Fibroblast of skin of abdomen (primary cell): Measurements from ENCODE around the gene SKA1.
"Not testable (repeated sequence)": the region's sequence is repeated elsewhere in the genome, so short reads cannot be mapped to it uniquely, and the experiment has no call there.

Experiments
- DNase-seq: peaks from one replicate; pipeline ENCODE4 v3.0.0-alpha.2; 2013

The SKA1 gene

GRCh38 chr18:50396005-50396660 lies 21.3 kb downstream of the SKA1 start:
- no peak for DNase-seq

GRCh38 chr18:50397023-50397422 lies 22.2 kb downstream of the SKA1 start:
- no peak for DNase-seq

- no peak for DNase-seq
These were observed 23.3 kb downstream of the SKA1 start for GRCh38 chr18:50398099-50398498.

GRCh38 chr18:50398947-50399346 lies 24.1 kb downstream of the SKA1 start:
- DNase-seq, result no peak

GRCh38 chr18:50399582-50399981 lies 24.7 kb downstream of the SKA1 start:
- DNase-seq, result peak; percentile 4

GRCh38 chr18:50400438-50400837 lies 25.6 kb downstream of the SKA1 start:
- DNase-seq, result not testable (repeated sequence)

- no peak for DNase-seq
These were observed 26.4 kb downstream of the SKA1 start for GRCh38 chr18:50401295-50401694.

- peak; percentile 10 for DNase-seq
These were observed 27.0 kb downstream of the SKA1 start for GRCh38 chr18:50401888-50402287.

GRCh38 chr18:50404752-50405581 lies 30.1 kb downstream of the SKA1 start:
- DNase-seq, result not testable (repeated sequence)

- DNase-seq, result no peak
These were observed 30.9 kb downstream of the SKA1 start for GRCh38 chr18:50405582-50406271.

GRCh38 chr18:50409236-50409635 lies 34.4 kb downstream of the SKA1 start:
- DNase-seq, result no peak

GRCh38 chr18:50410008-50410407 lies 35.2 kb downstream of the SKA1 start:
- DNase-seq, result no peak

- peak; percentile 2 for DNase-seq
These were observed 36.0 kb downstream of the SKA1 start for GRCh38 chr18:50410894-50411293.

GRCh38 chr18:50416832-50417231 lies 42.0 kb downstream of the SKA1 start:
- not testable (repeated sequence) for DNase-seq

- DNase-seq, result not testable (repeated sequence)
These were observed 42.9 kb downstream of the SKA1 start for GRCh38 chr18:50417705-50418104.

- no peak for DNase-seq
These were observed 43.8 kb downstream of the SKA1 start for GRCh38 chr18:50418650-50419049.

- no peak for DNase-seq
These were observed 47.5 kb downstream of the SKA1 start for GRCh38 chr18:50422286-50422898.

- DNase-seq, result peak; percentile 3
These were observed 50.2 kb downstream of the SKA1 start for GRCh38 chr18:50424877-50425690.

GRCh38 chr18:50427896-50428295 lies 53.0 kb downstream of the SKA1 start:
- no peak for DNase-seq

- DNase-seq, result no peak
These were observed 53.8 kb downstream of the SKA1 start for GRCh38 chr18:50428531-50429206.

- peak; percentile 11 for DNase-seq
These were observed 54.5 kb downstream of the SKA1 start for GRCh38 chr18:50429207-50429948.
